PC-3 (cell line): ENCODE data around the gene ZNF483. TPM values are rescaled to one million over a fixed set of nuclear protein-coding genes. Genes with fewer than 3 reads are reported as not detected.

Experiments
- ATAC-seq: fragments of 200-7000 bp; cut with Tn5 transposase; 2 replicates; pipeline ENCODE4 v1.9.1; 2020; ENCODE audit warnings: mild to moderate bottlenecking, moderate library complexity
- BruUV-seq: library from RNA; stranded (reverse); fragments of 400-500 nt; replicated peaks from 2 replicates; lab custom pipeline; 2021; lab: Mats Ljungman, UMichigan
- CTCF ChIA-PET: fragments of 300-600 bp; sonication (Branson Sonifier 250); formaldehyde crosslinking; loops from one replicate; lab custom pipeline; 2022; ENCODE audit warnings: antibody characterized with exemption; lab: Charles Lee
- POLR2A ChIA-PET: fragments of 300-600 bp; sonication (Branson Sonifier 250); formaldehyde crosslinking; loops from one replicate; lab custom pipeline; 2022; ENCODE audit warnings: antibody characterized with exemption; ENCODE audit not compliant: unreplicated experiment; lab: Charles Lee
- DNase-seq: peaks from one replicate; pipeline ENCODE4 v3.0.0-alpha.2; 2015
- H2AFZ ChIP-seq: fragments of 300-600 bp; sonication (generic); 2 replicates; pipeline ENCODE4 v1.6.0; 2016; ENCODE audit warnings: antibody characterized with exemption, low read length
- H3F3A ChIP-seq: fragments of 300-600 bp; sonication (generic); one replicate; pipeline ENCODE4 v1.6.0; 2017; ENCODE audit warnings: antibody characterized with exemption, low read length, control low read depth, mild to moderate bottlenecking; ENCODE audit not compliant: unreplicated experiment
- H3K27ac ChIP-seq: fragments of 300-600 bp; sonication (generic); 2 replicates; pipeline ENCODE4 v1.5.1; 2016; ENCODE audit warnings: mild to moderate bottlenecking, low read length
- H3K27me3 ChIP-seq: fragments of 300-600 bp; sonication (generic); 2 replicates; pipeline ENCODE4 v1.6.1; 2016; ENCODE audit warnings: low read length, mixed read lengths
- H3K36me3 ChIP-seq: fragments of 300-600 bp; sonication (generic); 2 replicates; pipeline ENCODE4 v1.6.1; 2016; ENCODE audit warnings: low read depth, mixed run types, low read length, mixed read lengths
- H3K4me1 ChIP-seq: fragments of 300-600 bp; sonication (generic); 2 replicates; pipeline ENCODE4 v1.5.1; 2016; ENCODE audit warnings: low read length; ENCODE audit not compliant: insufficient read depth
- H3K4me2 ChIP-seq: fragments of 300-600 bp; sonication (generic); 2 replicates; pipeline ENCODE4 v1.6.0; 2016; ENCODE audit warnings: low read length
- H3K4me3 ChIP-seq: fragments of 300-600 bp; sonication (generic); 2 replicates; pipeline ENCODE4 v1.5.1; 2016; ENCODE audit warnings: mild to moderate bottlenecking, low read length, mixed read lengths
- H3K79me2 ChIP-seq: fragments of 300-600 bp; sonication (generic); 2 replicates; pipeline ENCODE4 v1.6.1; 2017; ENCODE audit warnings: low read length, mixed read lengths
- H3K9ac ChIP-seq: fragments of 300-600 bp; sonication (generic); 2 replicates; pipeline ENCODE4 v1.6.0; 2016; ENCODE audit warnings: mild to moderate bottlenecking, low read length
- H3K9me2 ChIP-seq: fragments of 300-600 bp; sonication (generic); replicated peaks from 2 replicates; pipeline ENCODE4 v1.6.1; 2016; ENCODE audit warnings: mixed run types, low read length, mixed read lengths
- H3K9me3 ChIP-seq: fragments of 300-600 bp; sonication (generic); 2 replicates; pipeline ENCODE4 v1.6.1; 2016; ENCODE audit warnings: low read length, mixed read lengths
- H4K20me1 ChIP-seq: fragments of 300-600 bp; sonication (generic); 2 replicates; pipeline ENCODE4 v1.6.1; 2016; ENCODE audit warnings: low read length, mixed read lengths
- EZH2 ChIP-seq: fragments of 300-600 bp; sonication (generic); IDR thresholded peaks from one replicate; pipeline ENCODE4 v1.6.1; 2017; ENCODE audit warnings: antibody characterized with exemption, mild to moderate bottlenecking, low read length; ENCODE audit not compliant: unreplicated experiment
- EZH2phosphoT487 ChIP-seq: fragments of 300-600 bp; sonication (generic); IDR thresholded peaks from 2 replicates; pipeline ENCODE4 v1.6.1; 2018; ENCODE audit warnings: mild to moderate bottlenecking, antibody characterized with exemption, low read length, borderline replicate concordance
- intact Hi-C: fragments of 100-400 bp; cut with micrococcal nuclease; formaldehyde crosslinking; loops from 2 replicates; pipeline ENCODE4 v1.9.0; 2023
- total RNA-seq: library from RNA; depleted of rRNA; stranded (reverse); fragments of >200 nt; gene quantifications from 2 replicates; pipeline ENCODE4 v1.2.3, GENCODE V29; 2014
- TF ChIP-seq, protein P1 (sequence below): fragments of 300-600 bp; sonication (generic); conservative IDR thresholded peaks from 2 replicates; pipeline ENCODE4 v1.5.1; 2017; ENCODE audit warnings: antibody characterized with exemption, low read depth, mild to moderate bottlenecking, low read length

The ZNF483 gene
- total RNA-seq, 1 experiment from 2014 or later = 3.9 TPM

DNA sequence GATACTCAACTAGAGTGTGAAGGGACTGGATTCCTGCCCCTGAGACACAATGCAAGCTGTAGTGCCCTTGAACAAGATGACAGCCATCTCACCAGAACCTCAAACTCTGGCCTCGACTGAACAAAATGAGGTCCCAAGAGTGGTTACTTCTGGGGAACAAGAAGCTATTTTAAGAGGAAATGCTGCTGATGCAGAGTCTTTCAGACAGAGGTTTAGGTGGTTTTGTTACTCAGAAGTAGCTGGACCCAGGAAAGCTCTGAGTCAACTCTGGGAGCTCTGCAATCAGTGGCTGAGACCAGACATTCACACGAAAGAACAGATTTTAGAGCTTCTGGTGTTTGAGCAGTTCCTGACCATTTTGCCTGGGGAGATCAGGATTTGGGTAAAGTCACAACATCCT is 2.4 kb downstream of the ZNF483 start:
- ChIA-PET POLR2A (no interaction called here), CTCF (no interaction called here)
- Histone ChIP-seq H3K27me3 (no peaks in the 10 kb centered on the region), H3K9me2 (no peaks in the 10 kb centered on the region), H3K9me3 (no peaks in the 10 kb centered on the region), H3K9ac (no peak overlapping the region), H3K4me1 (peaks cover 7% of the 10 kb centered on the region; the same call in 1 of the 2 replicates), H3K4me3 (no peak overlapping the region), H4K20me1 (no peaks in the 10 kb centered on the region), H2AFZ (no peak overlapping the region), H3F3A (no peaks in the 10 kb centered on the region), H3K79me2 (peaks cover 13% of the 10 kb centered on the region), H3K27ac (no peak overlapping the region), H3K4me2 (no peak overlapping the region), H3K36me3 (peaks cover 21% of the 10 kb centered on the region)
- no peak for TF ChIP-seq EZH2phosphoT487
- no peak for TF ChIP-seq EZH2
- TF ChIP-seq, protein P1, sequence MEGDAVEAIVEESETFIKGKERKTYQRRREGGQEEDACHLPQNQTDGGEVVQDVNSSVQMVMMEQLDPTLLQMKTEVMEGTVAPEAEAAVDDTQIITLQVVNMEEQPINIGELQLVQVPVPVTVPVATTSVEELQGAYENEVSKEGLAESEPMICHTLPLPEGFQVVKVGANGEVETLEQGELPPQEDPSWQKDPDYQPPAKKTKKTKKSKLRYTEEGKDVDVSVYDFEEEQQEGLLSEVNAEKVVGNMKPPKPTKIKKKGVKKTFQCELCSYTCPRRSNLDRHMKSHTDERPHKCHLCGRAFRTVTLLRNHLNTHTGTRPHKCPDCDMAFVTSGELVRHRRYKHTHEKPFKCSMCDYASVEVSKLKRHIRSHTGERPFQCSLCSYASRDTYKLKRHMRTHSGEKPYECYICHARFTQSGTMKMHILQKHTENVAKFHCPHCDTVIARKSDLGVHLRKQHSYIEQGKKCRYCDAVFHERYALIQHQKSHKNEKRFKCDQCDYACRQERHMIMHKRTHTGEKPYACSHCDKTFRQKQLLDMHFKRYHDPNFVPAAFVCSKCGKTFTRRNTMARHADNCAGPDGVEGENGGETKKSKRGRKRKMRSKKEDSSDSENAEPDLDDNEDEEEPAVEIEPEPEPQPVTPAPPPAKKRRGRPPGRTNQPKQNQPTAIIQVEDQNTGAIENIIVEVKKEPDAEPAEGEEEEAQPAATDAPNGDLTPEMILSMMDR = no peak
- DNase-seq (no peak), ATAC-seq (no peak)
- no TSS peak for BruUV-seq
- intact Hi-C loops = no loop called here

DNA sequence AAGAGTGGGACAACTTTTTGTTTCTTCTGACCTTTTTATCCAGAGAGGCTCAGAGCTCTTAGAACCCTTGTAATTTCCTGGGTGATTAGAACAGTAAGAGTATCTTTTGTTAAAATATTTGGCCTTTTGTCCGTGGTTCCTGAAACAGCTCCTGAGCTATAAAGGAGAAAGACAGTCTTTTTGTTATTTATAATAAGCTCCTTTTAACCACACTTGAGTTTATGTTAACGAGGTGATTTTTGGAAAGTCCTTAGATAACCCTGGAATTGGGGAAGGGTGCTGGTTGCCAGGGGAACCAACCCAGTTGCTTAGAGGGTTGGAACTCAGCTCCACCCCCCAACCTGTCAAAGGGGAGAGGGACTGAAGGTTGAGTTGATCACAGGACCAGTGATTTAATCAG is 4.8 kb downstream of the ZNF483 start:
- ATAC-seq (no peak), DNase-seq (no peak)
- no TSS peak for BruUV-seq
- no peaks in the 10 kb centered on the region for H3K27me3 ChIP-seq
- intact Hi-C loops = no loop called here
- no peaks in the 10 kb centered on the region for H4K20me1 ChIP-seq
- no peak overlapping the region for H3K9ac ChIP-seq
- H3K4me3 ChIP-seq = no peak overlapping the region
- H3K36me3 ChIP-seq = peaks cover 37% of the 10 kb centered on the region
- CTCF ChIA-PET = no interaction called here
- no peaks in the 10 kb centered on the region for H3K9me2 ChIP-seq
- H3K4me1 ChIP-seq = peaks cover 7% of the 10 kb centered on the region; the same call in 1 of the 2 replicates
- H3F3A ChIP-seq = no peaks in the 10 kb centered on the region
- H3K27ac ChIP-seq = no peak overlapping the region
- peaks cover 13% of the 10 kb centered on the region for H3K79me2 ChIP-seq
- H2AFZ ChIP-seq = no peak overlapping the region
- H3K9me3 ChIP-seq = no peaks in the 10 kb centered on the region
- no peak for TF ChIP-seq EZH2phosphoT487
- TF ChIP-seq, protein P1 = no peak
- no peak overlapping the region for H3K4me2 ChIP-seq
- POLR2A ChIA-PET = interaction anchor here (0.5 kb wide), 1 partner anchor 10 kb away, joined by 15 read pairs; no protein-coding TSS in a partner anchor

DNA sequence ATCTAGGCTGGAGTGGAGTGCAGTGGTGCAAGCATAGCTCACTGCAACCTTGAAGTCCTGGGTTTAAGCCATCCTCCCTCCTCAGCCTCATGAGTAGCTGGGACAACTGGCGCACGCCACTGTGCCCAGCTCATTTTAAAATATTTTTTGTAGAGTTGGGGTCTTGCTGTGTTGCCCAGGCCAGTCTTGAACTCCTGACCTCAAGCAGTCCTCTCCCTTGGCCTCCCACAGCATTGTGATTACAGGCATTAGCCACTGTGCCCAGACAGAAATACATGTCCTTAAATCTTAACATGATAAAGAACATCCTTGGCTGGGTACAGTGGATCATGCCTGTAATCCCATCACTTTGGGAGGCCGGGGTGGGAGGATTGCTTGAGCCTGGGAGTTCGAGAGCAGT is 6.7 kb downstream of the ZNF483 start:
- no peaks in the 10 kb centered on the region for H3K9me3 ChIP-seq
- H3K9ac ChIP-seq = no peak overlapping the region
- H3K4me2 ChIP-seq = no peak overlapping the region
- no TSS peak for BruUV-seq
- peaks cover 47% of the 10 kb centered on the region for H3K36me3 ChIP-seq
- H3K9me2 ChIP-seq = no peaks in the 10 kb centered on the region
- H3F3A ChIP-seq = no peaks in the 10 kb centered on the region
- H3K27me3 ChIP-seq = no peaks in the 10 kb centered on the region
- H4K20me1 ChIP-seq = no peaks in the 10 kb centered on the region
- no peak for DNase-seq
- TF ChIP-seq, protein P1 = no peak
- no peak for TF ChIP-seq EZH2phosphoT487
- no peak for TF ChIP-seq EZH2
- H3K79me2 ChIP-seq = peaks cover 2% of the 10 kb centered on the region; the same call in 1 of the 2 replicates
- H2AFZ ChIP-seq = no peak overlapping the region
- no peak for ATAC-seq
- CTCF ChIA-PET = no interaction called here
- intact Hi-C loops = no loop called here
- no peaks in the 10 kb centered on the region for H3K4me1 ChIP-seq
- no peak overlapping the region for H3K4me3 ChIP-seq
- H3K27ac ChIP-seq = no peak overlapping the region
- POLR2A ChIA-PET = no interaction called here
